HL-60/S4 treated with retinoic acid at 250 ng/mL for 4 days and 3 days (cell line): Measurements from ENCODE around the gene EDDM3A.
"Not testable (repeated sequence)": the region's sequence is repeated elsewhere in the genome, so short reads cannot be mapped to it uniquely, and the experiment has no call there.

Experiments used
- in situ Hi-C: fragments of 300-500 bp; cut with MboI; formaldehyde crosslinking; loops from 2 replicates; pipeline ENCODE4 v1.7.0; 2022; ENCODE audit warnings: low sequenced_read_pairs

Gene EDDM3A

DNA sequence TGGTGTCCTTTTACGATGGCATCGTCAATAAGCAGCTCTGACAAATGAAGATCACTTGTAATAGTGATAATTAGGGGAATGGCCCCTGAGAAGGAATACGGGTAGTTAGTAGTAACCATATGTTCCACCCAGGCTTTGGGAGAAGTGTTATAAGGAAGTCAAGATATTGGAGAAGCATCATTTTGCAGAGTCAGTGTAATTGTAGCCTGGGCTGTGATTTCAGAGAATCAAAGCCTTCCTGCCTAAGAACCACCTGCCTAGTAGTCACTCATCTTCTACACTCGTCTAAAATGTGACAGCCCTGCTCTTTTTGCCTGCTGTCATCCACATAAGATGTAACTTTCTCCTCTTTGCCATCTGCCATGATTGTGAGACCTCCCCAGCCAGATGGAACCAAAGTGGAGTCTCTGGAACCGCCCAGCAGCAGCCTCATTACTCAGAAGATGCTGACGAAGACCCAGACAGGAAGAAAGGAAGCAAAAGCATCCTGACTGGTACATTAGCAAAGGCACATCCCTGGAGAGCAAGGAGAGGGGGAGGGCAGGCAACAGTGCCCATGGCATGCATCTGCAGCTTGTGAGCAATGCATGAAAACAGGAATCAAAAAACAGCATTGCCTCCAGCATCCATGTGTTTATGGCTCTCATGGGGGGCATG is 12.6 kb upstream of the EDDM3A start:
- in situ Hi-C loops, result no loop called here

- in situ Hi-C loops, result no loop called here
These were observed 11.8 kb upstream of the EDDM3A start for GRCh38 chr14:20733684-20734429.

- in situ Hi-C loops, result no loop called here
These were observed 11.3 kb upstream of the EDDM3A start for GRCh38 chr14:20734430-20734806.

- in situ Hi-C loops, result not testable (repeated sequence)
These were observed 7.4 kb upstream of the EDDM3A start for GRCh38 chr14:20738292-20738691.

GRCh38 chr14:20742132-20742531 is 3.6 kb upstream of the EDDM3A start:
- in situ Hi-C loops, result no loop called here

DNA sequence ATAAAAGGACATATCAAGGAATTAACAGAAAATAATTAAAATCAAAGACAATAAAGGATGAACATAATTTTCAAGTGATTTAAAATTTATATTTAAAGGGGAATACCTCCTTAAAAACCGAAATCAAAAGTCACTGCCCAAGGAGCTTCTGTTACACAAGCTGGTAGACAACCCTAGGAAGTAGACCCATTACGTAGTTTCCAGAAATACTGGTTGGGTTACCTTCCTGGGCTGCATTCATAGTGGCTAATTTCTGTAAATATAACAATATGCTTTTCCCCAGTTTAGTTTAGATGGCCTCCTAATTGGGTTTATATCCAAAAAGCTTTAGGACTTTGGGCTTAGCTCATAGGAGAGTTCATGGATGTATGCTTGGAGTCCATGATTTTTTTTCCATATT is 2.1 kb upstream of the EDDM3A start:
- in situ Hi-C loops, result no loop called here

DNA sequence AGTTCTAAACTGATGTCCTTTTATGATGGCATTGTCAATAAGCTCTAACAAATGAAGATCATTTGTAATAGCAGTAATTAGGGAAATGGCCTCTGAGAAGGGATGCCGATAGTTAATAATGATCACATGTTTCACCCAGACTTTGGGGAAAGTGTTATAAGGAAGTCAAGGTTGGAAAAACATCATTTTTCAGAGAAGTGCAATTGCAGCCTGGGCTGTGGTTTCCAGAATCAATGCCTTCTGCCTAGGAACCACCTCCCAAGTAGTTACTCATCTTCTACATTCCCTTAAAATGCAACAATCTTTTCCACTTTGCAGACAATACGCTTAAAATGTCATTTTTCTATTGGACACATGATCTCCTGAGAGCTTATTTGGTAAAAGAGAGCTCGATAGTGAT is 879 bp downstream of the EDDM3A start:
- in situ Hi-C loops, result no loop called here

DNA sequence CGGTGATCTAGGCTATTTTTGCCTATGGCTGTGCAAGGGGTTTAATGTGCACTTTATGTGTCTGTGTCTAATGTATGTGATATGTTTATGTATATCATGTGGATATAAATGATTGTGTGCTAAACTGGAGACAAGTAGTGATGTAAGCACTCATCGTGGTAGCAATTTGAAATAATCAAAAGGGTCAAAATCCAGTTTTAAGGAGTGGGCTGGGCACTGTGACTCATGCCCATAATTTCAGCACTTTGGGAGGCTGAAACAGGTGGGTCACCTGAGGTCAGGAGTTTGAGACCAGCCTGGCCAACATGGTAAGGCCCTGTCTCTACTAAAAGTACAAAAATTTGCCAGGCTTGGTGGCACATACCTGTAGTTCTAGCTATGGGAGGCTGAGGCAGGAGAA is 2.8 kb downstream of the EDDM3A start:
- in situ Hi-C loops, result no loop called here

DNA sequence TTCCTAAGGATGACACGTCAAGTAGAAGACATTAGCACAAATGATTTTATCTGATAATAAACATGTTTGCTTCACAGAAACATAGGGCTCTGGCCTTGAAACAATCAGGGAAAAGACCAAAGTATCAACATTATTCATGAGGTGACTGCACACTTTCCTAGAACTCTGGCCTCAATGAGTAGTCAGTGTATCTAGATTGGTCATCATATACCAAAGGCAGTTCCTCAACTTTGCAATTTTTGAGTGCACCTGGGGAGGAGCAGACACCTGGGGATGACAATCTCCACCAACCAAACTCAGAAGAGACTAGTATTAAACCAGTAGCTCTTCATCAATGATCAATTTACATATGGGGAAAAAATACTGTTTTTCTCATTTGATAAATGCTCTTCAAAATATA is 4.5 kb downstream of the EDDM3A start:
- in situ Hi-C loops, result no loop called here

DNA sequence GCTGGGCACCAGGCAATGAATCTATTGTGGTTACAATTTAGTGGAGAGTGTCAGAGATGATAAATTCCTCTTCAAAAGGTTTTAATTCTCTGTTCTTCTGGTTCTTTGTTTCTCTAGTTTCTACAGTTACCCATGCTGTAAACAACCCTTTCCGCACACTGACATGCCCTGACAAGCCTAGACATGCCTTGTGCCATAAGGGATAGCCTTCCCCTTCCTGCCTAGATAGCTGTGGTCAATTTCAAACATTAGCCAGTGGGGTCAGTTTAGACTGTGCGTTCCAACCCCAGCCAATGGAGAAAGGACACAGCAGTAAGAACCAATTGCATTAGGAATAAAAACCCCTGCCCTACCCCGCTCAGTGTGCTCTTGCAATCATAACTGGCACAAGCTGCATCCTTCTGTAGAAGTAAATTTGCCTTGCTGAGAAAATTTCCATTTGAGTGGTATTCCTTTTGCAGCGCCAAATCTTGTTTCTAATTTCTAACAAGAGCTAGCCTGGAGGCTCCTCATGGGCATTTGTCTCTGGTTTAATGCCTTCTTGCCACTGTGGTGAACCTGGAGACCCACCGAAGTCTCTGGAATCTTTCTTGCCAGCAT is 6.4 kb downstream of the EDDM3A start:
- in situ Hi-C loops, result no loop called here

DNA sequence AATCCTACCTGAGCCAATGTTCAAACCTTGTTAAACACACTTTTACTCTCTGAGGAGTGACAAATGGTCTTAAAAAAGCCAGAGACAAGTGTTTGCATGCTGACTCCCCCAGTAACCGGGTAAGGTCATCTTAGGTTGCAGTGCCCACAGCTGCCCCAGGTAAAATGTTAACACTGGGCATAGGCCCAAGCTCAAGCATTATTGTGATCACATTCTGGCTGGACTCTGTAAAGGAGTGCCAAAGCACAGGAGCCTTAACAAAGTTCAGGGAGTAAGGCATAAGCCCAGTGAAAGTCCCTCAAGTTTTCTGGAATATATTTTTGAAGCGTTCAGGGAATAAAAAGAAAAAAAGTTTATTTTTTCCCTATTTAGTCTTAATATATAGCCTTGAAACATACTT is 8.6 kb downstream of the EDDM3A start:
- in situ Hi-C loops, result no loop called here

- in situ Hi-C loops, result no loop called here
These were observed 9.3 kb downstream of the EDDM3A start for GRCh38 chr14:20755037-20755436.

DNA sequence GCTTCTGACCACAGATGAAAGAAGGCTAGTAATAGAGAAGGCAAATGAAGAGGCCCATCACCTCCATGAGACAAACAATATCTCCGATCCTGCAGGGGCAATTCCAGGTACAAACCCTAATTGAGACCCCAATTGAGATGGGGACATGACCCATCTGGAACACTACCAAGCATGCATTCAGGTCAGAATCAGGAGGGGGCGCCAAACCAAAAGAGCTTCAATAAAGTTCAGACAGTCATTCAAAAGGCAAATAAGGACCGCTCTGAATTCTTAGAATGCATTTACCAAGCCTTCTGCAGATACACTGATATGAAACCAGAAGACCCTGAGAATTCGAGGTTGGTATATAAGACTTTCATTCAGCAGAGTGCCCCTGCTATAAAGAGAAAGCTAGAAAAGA is 12.3 kb downstream of the EDDM3A start:
- in situ Hi-C loops, result no loop called here

GRCh38 chr14:20759465-20759864 is 13.8 kb downstream of the EDDM3A start:
- in situ Hi-C loops, result not testable (repeated sequence)

DNA sequence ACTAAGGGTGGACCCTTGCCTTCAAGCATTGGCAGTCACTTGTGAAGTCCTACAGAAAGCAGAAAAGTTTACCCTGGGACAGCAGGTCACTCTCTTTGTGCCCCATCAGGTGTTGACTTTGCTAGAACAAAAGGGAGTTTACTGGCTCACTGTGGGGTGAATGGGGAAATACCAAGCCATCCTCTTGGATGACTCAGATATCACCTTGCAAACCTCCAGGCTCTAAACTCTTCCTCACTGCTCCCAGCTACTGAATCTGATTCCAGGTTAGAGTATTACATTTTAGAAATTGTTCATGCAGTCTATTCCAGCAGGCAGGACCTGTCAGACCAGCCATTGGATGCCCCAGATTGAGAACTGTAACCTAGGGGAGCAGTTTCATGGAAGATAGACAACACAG is 15.3 kb downstream of the EDDM3A start:
- in situ Hi-C loops, result no loop called here

GRCh38 chr14:20768593-20768892 is 22.9 kb downstream of the EDDM3A start:
- in situ Hi-C loops, result no loop called here

- in situ Hi-C loops, result no loop called here
These were observed 23.7 kb downstream of the EDDM3A start for GRCh38 chr14:20769421-20769820.

GRCh38 chr14:20772650-20773049 is 27.0 kb downstream of the EDDM3A start:
- in situ Hi-C loops, result no loop called here

DNA sequence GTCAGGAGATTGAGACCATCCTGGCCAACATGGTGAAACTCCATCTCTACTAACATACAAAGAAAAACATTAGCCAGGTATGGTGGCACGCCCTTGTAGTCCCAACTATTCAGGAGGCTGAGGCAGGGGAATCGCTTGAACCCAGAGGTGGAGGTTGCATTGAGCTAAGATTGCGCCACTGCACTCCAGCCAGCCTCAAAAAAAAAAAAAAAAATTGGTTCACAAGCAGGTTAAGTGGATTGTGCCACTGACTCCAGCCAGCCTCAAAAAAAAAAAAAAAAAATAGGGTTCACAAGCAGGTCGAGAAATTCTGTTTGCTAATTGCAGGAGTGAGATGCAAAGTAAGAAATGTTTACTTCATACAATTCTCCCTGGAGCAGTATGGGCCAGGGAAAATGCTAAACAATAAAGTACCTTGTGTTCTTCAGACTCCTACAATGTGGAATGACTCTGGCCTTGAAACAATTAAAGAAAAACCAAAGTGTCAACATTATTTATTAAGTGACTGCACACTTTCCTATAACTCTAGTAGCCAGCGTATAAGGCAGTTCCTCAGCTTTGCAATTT is 28.7 kb downstream of the EDDM3A start:
- in situ Hi-C loops, result no loop called here

DNA sequence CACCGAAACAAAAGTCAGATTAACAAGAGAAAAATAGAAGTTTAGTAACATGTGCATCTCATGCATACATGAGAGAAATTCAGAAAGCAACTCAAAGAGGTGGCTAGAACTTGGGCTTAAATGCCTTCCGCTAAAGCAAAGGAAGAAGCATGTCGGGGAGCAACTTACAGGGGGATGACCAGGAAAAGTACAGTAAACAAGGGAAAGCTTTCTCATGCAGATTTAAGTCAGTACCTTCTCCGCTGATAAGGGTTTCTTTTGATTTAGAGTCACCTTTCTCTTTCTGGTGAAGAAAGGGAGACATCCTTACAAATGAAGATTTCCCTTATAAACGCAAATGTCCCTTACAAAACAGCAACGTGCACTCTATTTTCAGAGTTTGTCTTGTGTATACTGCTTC is 29.4 kb downstream of the EDDM3A start:
- in situ Hi-C loops, result no loop called here

GRCh38 chr14:20775901-20776300 is 30.2 kb downstream of the EDDM3A start:
- in situ Hi-C loops, result no loop called here

GRCh38 chr14:20781803-20782202 is 36.1 kb downstream of the EDDM3A start:
- in situ Hi-C loops, result no loop called here
